ENCODE results near the gene CLTB.

The CLTB gene

GRCh38 chr5:176397736-176398420 lies 18.5 kb downstream of the CLTB start:
- CTCF ChIA-PET = no interaction called here
- POLR2A ChIA-PET = no interaction called here
- TF ChIP-seq CTCF (IDR thresholded peaks at IDR 0.05; ENCODE audit: control extremely low read depth, extremely low read depth, low read depth, missing control alignments) = no peak
- DNase-seq (ENCODE audit: extremely low spot score) = no peak

DNA sequence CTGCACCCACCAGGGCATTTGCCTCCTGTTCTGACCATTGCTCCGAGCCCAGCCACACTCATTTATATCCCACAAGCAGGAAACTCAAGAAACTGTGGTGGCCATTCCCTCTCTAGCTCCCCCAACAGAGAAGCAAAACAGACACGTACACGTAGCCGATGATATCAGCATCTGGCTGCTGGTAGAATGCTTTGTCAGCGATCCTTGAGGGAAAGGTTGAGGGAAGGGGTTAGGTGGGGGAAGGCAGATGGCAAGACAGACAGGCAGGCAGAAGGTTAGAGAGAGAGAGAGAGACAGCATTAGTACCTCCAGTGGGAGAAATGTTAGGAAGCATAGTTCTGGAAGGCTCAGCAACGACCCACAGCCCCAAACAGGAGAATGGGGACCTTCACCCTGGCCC lies 20.0 kb downstream of the CLTB start:
- DNase-seq (ENCODE audit: extremely low spot score) = no peak
- POLR2A ChIA-PET = no interaction called here
- TF ChIP-seq CTCF (IDR thresholded peaks at IDR 0.05; ENCODE audit: control extremely low read depth, extremely low read depth, low read depth, missing control alignments) = no peak
- CTCF ChIA-PET = no interaction called here

GRCh38 chr5:176394881-176395675 lies 21.3 kb downstream of the CLTB start:
- ChIA-PET POLR2A (no interaction called here), CTCF (no interaction called here)
- no peak for TF ChIP-seq CTCF (IDR thresholded peaks at IDR 0.05; ENCODE audit: control extremely low read depth, extremely low read depth, low read depth, missing control alignments)
- no peak for DNase-seq (ENCODE audit: extremely low spot score)

DNA sequence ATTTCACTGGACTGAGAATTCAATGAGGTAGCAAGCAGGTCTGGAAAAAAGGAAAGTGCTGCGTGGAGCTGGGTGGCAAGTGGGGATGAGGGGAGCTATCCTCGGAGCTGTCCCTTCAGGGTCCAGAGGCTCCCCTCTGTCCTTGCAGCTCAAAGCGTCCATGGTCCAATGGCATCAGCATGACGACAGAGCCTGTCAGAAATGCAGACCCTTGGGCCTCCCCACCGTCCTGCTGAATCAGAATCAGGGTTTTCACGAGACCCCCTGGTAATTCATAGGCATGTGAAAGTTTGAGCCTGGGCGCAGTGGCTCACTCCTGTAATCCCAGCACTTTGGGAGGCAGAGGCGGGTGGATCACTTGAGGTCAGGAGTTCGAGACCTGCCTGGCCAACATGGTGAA lies 22.2 kb downstream of the CLTB start:
- no peak for DNase-seq (ENCODE audit: extremely low spot score)
- POLR2A ChIA-PET = no interaction called here
- no peak for TF ChIP-seq CTCF (IDR thresholded peaks at IDR 0.05; ENCODE audit: control extremely low read depth, extremely low read depth, low read depth, missing control alignments)
- CTCF ChIA-PET = interaction anchor here (1.0 to 1.9 kb wide), 2 partner anchors 54 to 266 kb away, joined by 3 to 7 read pairs; partner anchors contain the start of gene FAF2

GRCh38 chr5:176392526-176392925 lies 23.8 kb downstream of the CLTB start:
- no peak for DNase-seq (ENCODE audit: extremely low spot score)
- CTCF ChIA-PET = interaction anchor here (0.8 to 2.1 kb wide), 3 partner anchors 24 to 55 kb away, joined by 3 to 11 read pairs (median 7); partner anchors contain the start of genes CLTB and FAF2
- POLR2A ChIA-PET = no interaction called here
- TF ChIP-seq CTCF (IDR thresholded peaks at IDR 0.05; ENCODE audit: control extremely low read depth, extremely low read depth, low read depth, missing control alignments) = no peak

DNA sequence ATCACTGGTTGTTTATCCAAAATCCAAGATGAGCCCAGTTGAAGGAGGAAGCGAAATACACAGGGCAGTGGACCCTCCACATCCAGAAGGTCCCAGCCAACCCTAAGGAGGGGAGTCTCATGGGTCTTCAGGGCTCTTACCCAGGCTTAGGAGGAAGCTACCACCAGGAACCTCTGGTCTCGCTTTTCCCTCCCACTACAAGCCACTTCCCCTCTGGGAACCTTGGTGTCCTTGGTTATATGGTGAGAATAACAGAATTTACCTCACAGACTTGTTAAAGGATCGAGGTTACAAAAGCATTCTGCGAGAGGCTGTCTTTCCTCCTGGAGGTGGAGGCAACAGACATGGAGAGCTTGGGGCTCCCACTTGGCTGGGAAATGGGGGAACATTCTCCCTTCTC lies 24.3 kb downstream of the CLTB start:
- TF ChIP-seq CTCF (IDR thresholded peaks at IDR 0.05; ENCODE audit: control extremely low read depth, extremely low read depth, low read depth, missing control alignments) = no peak
- ChIA-PET POLR2A (no interaction called here), CTCF (interaction anchor here (1.2 to 2.1 kb wide), 3 partner anchors 25 to 182 kb away, joined by 3 to 11 read pairs (median 4); partner anchors contain the start of genes CLTB and FAF2)
- no peak for DNase-seq (ENCODE audit: extremely low spot score)
